HG03342 (cell line): ENCODE data around the gene ZG16B.

Experiments
- ATAC-seq: cut with Tn5 transposase; IDR thresholded peaks from one replicate; pipeline ENCODE4 v1.9.1; 2021; ENCODE audit warnings: mild to moderate bottlenecking, moderate library complexity; ENCODE audit not compliant: unreplicated experiment

ZG16B gene

GRCh38 chr16:2865651-2866050, 35.5 kb downstream of the ZG16B start:
- ATAC-seq: no peak

- no peak for ATAC-seq
Observed at GRCh38 chr16:2866431-2866830, 36.3 kb downstream of the ZG16B start.

- ATAC-seq: no peak
Observed at GRCh38 chr16:2867661-2867986, 37.5 kb downstream of the ZG16B start.

- ATAC-seq: peak; percentile 88
Observed at GRCh38 chr16:2867987-2868789, 38.1 kb downstream of the ZG16B start.

GRCh38 chr16:2871926-2872325, 41.8 kb downstream of the ZG16B start:
- ATAC-seq: no peak

- ATAC-seq: no peak
Observed at GRCh38 chr16:2874032-2874911, 44.2 kb downstream of the ZG16B start.

GRCh38 chr16:2874912-2875362, 44.8 kb downstream of the ZG16B start:
- peak; percentile 57 for ATAC-seq

- ATAC-seq: no peak
Observed at GRCh38 chr16:2879854-2880508, 49.9 kb downstream of the ZG16B start.
